HepG2 (cell line): ENCODE data around the gene FMN2. TPM values are rescaled to one million over a fixed set of nuclear protein-coding genes. Genes with fewer than 3 reads are reported as not detected.

Experiments used
- ATAC-seq: fragments of 200-7000 bp; cut with Tn5 transposase; 3 replicates; pipeline ENCODE4 v1.9.1; 2020; ENCODE audit warnings: mild to moderate bottlenecking, moderate library complexity
- BruUV-seq: library from RNA; stranded (reverse); fragments of 400-500 nt; replicated peaks from 2 replicates; lab custom pipeline; 2021; lab: Mats Ljungman, UMichigan
- CTCF ChIA-PET: fragments of 300-600 bp; formaldehyde crosslinking; extraction: SDS; loops from one replicate; lab custom pipeline; 2021; ENCODE audit warnings: low total read pairs, inconsistent platforms, low intra/inter-chr PET ratio; lab: Yijun Ruan, JAX
- POLR2A ChIA-PET: fragments of 350-600 bp; sonication (Branson Sonifier 250); formaldehyde crosslinking; loops from one replicate; lab custom pipeline; 2020; ENCODE audit warnings: antibody characterized with exemption, inconsistent platforms; lab: Yijun Ruan, JAX
- DNase-seq: peaks from one replicate; pipeline ENCODE4 v3.0.0-alpha.2; 2015; ENCODE audit warnings: low spot score
- FAIRE-seq: peaks from 3 replicates; lab custom pipeline; 2011; peaks lifted over from hg19 to GRCh38; lab: Jason Lieb, UNC
- H2AFZ ChIP-seq: one replicate; pipeline ENCODE4 v1.6.1; 2011; ENCODE audit warnings: low read length, inconsistent platforms
- H3K27ac ChIP-seq: fragments of 300-600 bp; 3 replicates; pipeline ENCODE4 v1.8.0; 2011; ENCODE audit warnings: mixed run types, mild to moderate bottlenecking, mixed read lengths, low read length, inconsistent platforms; ENCODE audit not compliant: insufficient read depth; ENCODE audit errors: extremely low read length
- H3K27me3 ChIP-seq, 2 experiments: fragments of 200-600 bp in 1 of 2; 2 replicates in 1 of 2; 3 replicates in 1 of 2; pipeline versions ENCODE4 v1.6.0 to v1.8.0; 2011; ENCODE audit warnings: low read length in 2 of 2, mild to moderate bottlenecking in 2 of 2, moderate library complexity in 2 of 2, inconsistent platforms in 1 of 2; ENCODE audit not compliant: insufficient read depth in 2 of 2, control insufficient read depth in 1 of 2
- H3K36me3 ChIP-seq, 2 experiments: fragments of 200-600 bp in 1 of 2; replicated peaks in 1 of 2; 2 replicates in 1 of 2; 3 replicates in 1 of 2; pipeline versions ENCODE4 v1.5.1 to v1.8.0; 2011; ENCODE audit warnings: low read length in 2 of 2, inconsistent platforms in 1 of 2; ENCODE audit not compliant: insufficient read depth in 2 of 2, control insufficient read depth in 1 of 2
- H3K4me1 ChIP-seq: 2 replicates; pipeline ENCODE4 v1.5.1; 2012; ENCODE audit warnings: low read length, inconsistent platforms; ENCODE audit not compliant: insufficient read depth
- H3K4me2 ChIP-seq: 2 replicates; pipeline ENCODE4 v1.6.0; 2011; ENCODE audit warnings: low read depth, low read length, inconsistent platforms
- H3K4me3 ChIP-seq, 3 experiments: fragments of 200-600 bp in 1 of 3; sonication (generic), shearing (Covaris generic) in 1 of 3; replicated peaks in 1 of 3; 2 replicates each; pipeline ENCODE4 v1.5.1; 2011 to 2016; ENCODE audit warnings: low read length in 3 of 3, inconsistent platforms in 2 of 3, low read depth in 2 of 3, mild to moderate bottlenecking in 2 of 3, control low read depth in 1 of 3, mixed read lengths in 1 of 3; ENCODE audit not compliant: insufficient read depth in 1 of 3
- H3K79me2 ChIP-seq: one replicate; pipeline ENCODE4 v1.6.1; 2011; ENCODE audit warnings: low read length, inconsistent platforms; ENCODE audit not compliant: insufficient read depth
- H3K9ac ChIP-seq: 2 replicates; pipeline ENCODE4 v1.6.0; 2011; ENCODE audit warnings: mild to moderate bottlenecking, low read depth, low read length, inconsistent platforms; ENCODE audit not compliant: insufficient read depth
- H3K9me3 ChIP-seq: 2 replicates; pipeline ENCODE4 v1.5.1; 2012; ENCODE audit warnings: mild to moderate bottlenecking, low read length
- H4K20me1 ChIP-seq: 2 replicates; pipeline ENCODE4 v1.6.0; 2011; ENCODE audit warnings: inconsistent platforms, mild to moderate bottlenecking, low read length, moderate library complexity; ENCODE audit not compliant: insufficient read depth
- CCAR2 ChIP-seq: fragments of 200-400 bp; formaldehyde crosslinking; optimal IDR thresholded peaks from 2 replicates; pipeline ENCODE3; 2018; ENCODE audit warnings: low read depth, mild to moderate bottlenecking, low read length, moderate library complexity
- ETV6 ChIP-seq: sonication (generic); formaldehyde crosslinking; conservative IDR thresholded peaks from 2 replicates; pipeline ENCODE4 v1.4.0; 2020; ENCODE audit warnings: missing genetic modification reagents
- KDM3A ChIP-seq: IDR thresholded peaks from 2 replicates; pipeline ENCODE4 v1.6.1; 2018; ENCODE audit warnings: low read depth, missing compliant biosample characterization
- ZNF225 ChIP-seq: sonication (generic); formaldehyde crosslinking; IDR thresholded peaks from 2 replicates; pipeline ENCODE4 v1.4.0; 2020; ENCODE audit warnings: mild to moderate bottlenecking, missing genetic modification reagents
- ZNF670 ChIP-seq: sonication (generic); formaldehyde crosslinking; IDR thresholded peaks from 2 replicates; pipeline ENCODE4 v1.8.0; 2022; ENCODE audit warnings: mild to moderate bottlenecking, missing genetic modification reagents, borderline replicate concordance
- WGBS: methylation state at CpG from one replicate; pipeline ENCODE4 v1.1.6; 2017; ENCODE audit warnings: low lambda C conversion rate; 5-methylcytosine and 5-hydroxymethylcytosine counted together
- in situ Hi-C: cut with HindIII; loops from 2 replicates; pipeline ENCODE4 v1.10.0; 2017; ENCODE audit warnings: low pct_unique_long_range_greater_than_20kb; ENCODE audit not compliant: extremely low pct_ligation_motif_present
- intact Hi-C: fragments of 100-400 bp; cut with micrococcal nuclease; formaldehyde crosslinking; loops from one replicate; pipeline ENCODE4 v1.10.0; 2022; ENCODE audit not compliant: unreplicated experiment
- polyA plus RNA-seq, 8 experiments: library from polyadenylated mRNA; depleted of rRNA in 3 of 8; stranded (reverse) in 7 of 8; unstranded in 1 of 8; fragments of >200 nt; fragmentation: Illumina TruSeq in 4 of 8; extraction: Trizol in 4 of 8; gene quantifications; 2 replicates each; pipeline versions ENCODE4 v1.2.1 to v1.2.3, GENCODE V29; 2011 to 2016; ENCODE audit warnings: low read depth in 4 of 8, missing spikeins in 1 of 8, mixed read lengths in 1 of 8; ENCODE audit not compliant: insufficient read depth in 1 of 8
- total RNA-seq, 5 experiments: library from RNA; depleted of rRNA; stranded (reverse); fragments of >200 nt; fragmentation: Illumina TruSeq; extraction: Trizol; gene quantifications; 2 replicates each; pipeline ENCODE4 v1.2.3, GENCODE V29; 2016; ENCODE audit warnings: low read depth in 1 of 5
- TF ChIP-seq, protein P1 (sequence below): sonication (generic); formaldehyde crosslinking; IDR thresholded peaks from 2 replicates; pipeline ENCODE4 v1.5.0; 2020; ENCODE audit warnings: missing genetic modification reagents, mild to moderate bottlenecking, borderline replicate concordance
- TF ChIP-seq, protein P2 (sequence below): sonication (generic); formaldehyde crosslinking; IDR thresholded peaks from 2 replicates; pipeline ENCODE4 v1.4.0; 2020; ENCODE audit warnings: missing genetic modification reagents

The FMN2 gene
- total and polyA plus RNA-seq, 2 of the 13 experiments (the other 11 are each of a cell fraction or from before 2014, with no cell fraction given), result not detected

- in situ Hi-C loops (no loop called here), intact Hi-C loops (no loop called here)
- Histone ChIP-seq H3K4me1 (no peaks in the 10 kb centered on the region), H3K4me2 (no peak overlapping the region), H3K9me3 (peaks cover 17% of the 10 kb centered on the region), H3K4me3 (no peak overlapping the region), H3K9ac (no peak overlapping the region), H3K79me2 (no peaks in the 10 kb centered on the region), H4K20me1 (no peaks in the 10 kb centered on the region), H3K36me3 (no peaks in the 10 kb centered on the region), H3K27me3 (no peaks in the 10 kb centered on the region; a peak in 2 of 5 replicates), H2AFZ (no peak overlapping the region), H3K27ac (no peak overlapping the region)
- DNase-seq (no peak), ATAC-seq (no peak), FAIRE-seq (no peak)
- 6% methylated on average over 7 of the region's 7 CpGs for WGBS
- POLR2A ChIA-PET, result no interaction called here
- BruUV-seq, result no TSS peak
- TF ChIP-seq, protein P1, sequence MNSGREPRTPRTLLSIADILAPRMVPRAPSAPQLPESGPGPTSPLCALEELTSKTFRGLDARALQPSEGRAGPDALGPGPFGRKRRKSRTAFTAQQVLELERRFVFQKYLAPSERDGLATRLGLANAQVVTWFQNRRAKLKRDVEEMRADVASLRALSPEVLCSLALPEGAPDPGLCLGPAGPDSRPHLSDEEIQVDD (CRISPR knock-in tag), result no peak
- TF ChIP-seq ZNF670 (CRISPR knock-in tag) (no peak), ZNF225 (CRISPR knock-in tag) (no peak), ETV6 (CRISPR knock-in tag) (no peak), KDM3A (CRISPR knock-in tag) (no peak), CCAR2 (no peak)
- TF ChIP-seq, protein P2, sequence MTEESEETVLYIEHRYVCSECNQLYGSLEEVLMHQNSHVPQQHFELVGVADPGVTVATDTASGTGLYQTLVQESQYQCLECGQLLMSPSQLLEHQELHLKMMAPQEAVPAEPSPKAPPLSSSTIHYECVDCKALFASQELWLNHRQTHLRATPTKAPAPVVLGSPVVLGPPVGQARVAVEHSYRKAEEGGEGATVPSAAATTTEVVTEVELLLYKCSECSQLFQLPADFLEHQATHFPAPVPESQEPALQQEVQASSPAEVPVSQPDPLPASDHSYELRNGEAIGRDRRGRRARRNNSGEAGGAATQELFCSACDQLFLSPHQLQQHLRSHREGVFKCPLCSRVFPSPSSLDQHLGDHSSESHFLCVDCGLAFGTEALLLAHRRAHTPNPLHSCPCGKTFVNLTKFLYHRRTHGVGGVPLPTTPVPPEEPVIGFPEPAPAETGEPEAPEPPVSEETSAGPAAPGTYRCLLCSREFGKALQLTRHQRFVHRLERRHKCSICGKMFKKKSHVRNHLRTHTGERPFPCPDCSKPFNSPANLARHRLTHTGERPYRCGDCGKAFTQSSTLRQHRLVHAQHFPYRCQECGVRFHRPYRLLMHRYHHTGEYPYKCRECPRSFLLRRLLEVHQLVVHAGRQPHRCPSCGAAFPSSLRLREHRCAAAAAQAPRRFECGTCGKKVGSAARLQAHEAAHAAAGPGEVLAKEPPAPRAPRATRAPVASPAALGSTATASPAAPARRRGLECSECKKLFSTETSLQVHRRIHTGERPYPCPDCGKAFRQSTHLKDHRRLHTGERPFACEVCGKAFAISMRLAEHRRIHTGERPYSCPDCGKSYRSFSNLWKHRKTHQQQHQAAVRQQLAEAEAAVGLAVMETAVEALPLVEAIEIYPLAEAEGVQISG (CRISPR knock-in tag), result no peak
- CTCF ChIA-PET, result no interaction called here
Observed at GRCh38 chr1:240385985-240386978, 294.6 kb downstream of the FMN2 start.
